Neural cell (in vitro differentiated cells): Measurements from ENCODE around the gene MICB. TPM values are rescaled to one million over a fixed set of nuclear protein-coding genes. Genes with fewer than 3 reads are reported as not detected.

ENCODE experiments used
- H2AFZ ChIP-seq: fragments of 200-600, 300-800 bp; sonication (generic), shearing (Covaris generic); 2 replicates; pipeline ENCODE4 v1.6.0; 2014; ENCODE audit warnings: low read depth, mild to moderate bottlenecking, antibody characterized with exemption, low read length, moderate library complexity
- H3F3A ChIP-seq: fragments of 200-600 bp; shearing (Covaris generic); 2 replicates; pipeline ENCODE4 v1.6.1; 2016; ENCODE audit warnings: mild to moderate bottlenecking, moderate library complexity, mixed read lengths, antibody characterized with exemption, low read length; ENCODE audit not compliant: insufficient read depth, poor library complexity, severe bottlenecking
- H3K27ac ChIP-seq: fragments of 200-600, 300-800 bp; sonication (generic), shearing (Covaris generic); 2 replicates; pipeline ENCODE4 v1.5.1; 2014; ENCODE audit warnings: mild to moderate bottlenecking, low read length, moderate library complexity
- H3K27me3 ChIP-seq: fragments of 300-800, 200-600 bp; sonication (generic), shearing (Covaris generic); 2 replicates; pipeline ENCODE4 v1.6.0; 2014; ENCODE audit warnings: mild to moderate bottlenecking, low read depth, low read length, moderate library complexity; ENCODE audit not compliant: insufficient read depth
- H3K36me3 ChIP-seq: fragments of 300-800, 200-600 bp; sonication (generic), shearing (Covaris generic); 2 replicates; pipeline ENCODE4 v1.5.1; 2014; ENCODE audit warnings: mild to moderate bottlenecking, antibody characterized with exemption, low read length, moderate library complexity; ENCODE audit not compliant: insufficient read depth
- H3K4me2 ChIP-seq: fragments of 300-800, 200-600 bp; sonication (generic), shearing (Covaris generic); 2 replicates; pipeline ENCODE4 v1.6.0; 2014; ENCODE audit warnings: mild to moderate bottlenecking, low read length
- H3K4me3 ChIP-seq: fragments of 300-800, 200-600 bp; sonication (generic), shearing (Covaris generic); 2 replicates; pipeline ENCODE4 v1.5.1; 2014; ENCODE audit warnings: mild to moderate bottlenecking, low read length, moderate library complexity
- H3K79me2 ChIP-seq: fragments of 200-600 bp; shearing (Covaris generic); replicated peaks from 2 replicates; pipeline ENCODE4 v1.6.0; 2014; ENCODE audit warnings: mild to moderate bottlenecking, low read length, moderate library complexity; ENCODE audit not compliant: insufficient read depth
- H3K9ac ChIP-seq: fragments of 300-800, 200-600 bp; sonication (generic), shearing (Covaris generic); 2 replicates; pipeline ENCODE4 v1.6.1; 2016; ENCODE audit warnings: mild to moderate bottlenecking, low read length, mixed read lengths
- H3K9me2 ChIP-seq: fragments of 200-600 bp; shearing (Covaris generic); 2 replicates; pipeline ENCODE4 v1.6.1; 2016; ENCODE audit warnings: mild to moderate bottlenecking, low read length, mixed read lengths; ENCODE audit not compliant: insufficient read depth
- H3K9me3 ChIP-seq: fragments of 200-600, 300-800 bp; sonication (generic), shearing (Covaris generic); 2 replicates; pipeline ENCODE4 v1.6.1; 2016; ENCODE audit warnings: mild to moderate bottlenecking, mixed run types, low read length, moderate library complexity, mixed read lengths
- H4K20me1 ChIP-seq: fragments of 200-600 bp; shearing (Covaris generic); 2 replicates; pipeline ENCODE4 v1.6.1; 2016; ENCODE audit warnings: mild to moderate bottlenecking, mixed run types; ENCODE audit not compliant: insufficient read depth
- CTCF ChIP-seq: fragments of 450-650 bp; IDR thresholded peaks from 2 replicates; pipeline ENCODE4 v1.5.1; 2014; ENCODE audit warnings: antibody characterized with exemption, mild to moderate bottlenecking, moderate library complexity; ENCODE audit not compliant: poor library complexity, severe bottlenecking
- EP300 ChIP-seq: fragments of 450-650 bp; conservative IDR thresholded peaks from 2 replicates; pipeline ENCODE4 v1.6.1; 2014; ENCODE audit warnings: antibody characterized with exemption, mild to moderate bottlenecking, moderate library complexity; ENCODE audit not compliant: poor library complexity, severe bottlenecking
- EZH2 ChIP-seq: fragments of 200-600, 300-800 bp; shearing (Covaris generic), sonication (generic); IDR thresholded peaks from 2 replicates; pipeline ENCODE4 v1.6.1; 2014; ENCODE audit warnings: antibody characterized with exemption, low read length, borderline replicate concordance, mild to moderate bottlenecking; ENCODE audit not compliant: insufficient read depth, poor library complexity, severe bottlenecking
- MXI1 ChIP-seq: fragments of 450-650 bp; conservative IDR thresholded peaks from 2 replicates; pipeline ENCODE4 v1.6.1; 2014; ENCODE audit warnings: antibody characterized with exemption, mild to moderate bottlenecking; ENCODE audit not compliant: poor library complexity, severe bottlenecking
- POLR2AphosphoS5 ChIP-seq: IDR thresholded peaks from 2 replicates; pipeline ENCODE4 v1.6.1; 2012
- RAD21 ChIP-seq: fragments of 450-650 bp; conservative IDR thresholded peaks from 2 replicates; pipeline ENCODE4 v1.6.1; 2014; ENCODE audit warnings: antibody characterized with exemption, mild to moderate bottlenecking, moderate library complexity
- REST ChIP-seq: IDR thresholded peaks from 2 replicates; pipeline ENCODE4 v1.6.1; 2012; ENCODE audit warnings: borderline replicate concordance
- SMC3 ChIP-seq: fragments of 450-650 bp; conservative IDR thresholded peaks from 2 replicates; pipeline ENCODE4 v1.6.1; 2014; ENCODE audit warnings: antibody characterized with exemption, mild to moderate bottlenecking, moderate library complexity; ENCODE audit not compliant: poor library complexity
- TAF1 ChIP-seq: IDR thresholded peaks from 2 replicates; pipeline ENCODE4 v1.6.1; 2012; ENCODE audit warnings: low read depth
- polyA plus RNA-seq: library from polyadenylated mRNA; depleted of rRNA; stranded (reverse); fragments of >200 nt; gene quantifications from 2 replicates; pipeline ENCODE4 v1.2.3, GENCODE V29; 2014

MICB gene
- polyA plus RNA-seq, 1 donor from 2014 or later = not detected

- Histone ChIP-seq H3K79me2 (no peaks in the 10 kb centered on the region), H3K36me3 (no peaks in the 10 kb centered on the region), H3K27me3 (no peaks in the 10 kb centered on the region), H3K27ac (no peak overlapping the region), H3F3A (no peaks in the 10 kb centered on the region), H3K4me2 (no peak overlapping the region), H3K9me2 (no peaks in the 10 kb centered on the region), H3K9ac (no peak overlapping the region), H3K4me3 (no peak overlapping the region), H2AFZ (no peak overlapping the region), H4K20me1 (no peaks in the 10 kb centered on the region), H3K9me3 (no peaks in the 10 kb centered on the region)
- no peak for TF ChIP-seq POLR2AphosphoS5
- no peak for TF ChIP-seq TAF1
- TF ChIP-seq EZH2 = no peak
- no peak for TF ChIP-seq REST
- no peak for TF ChIP-seq CTCF
- no peak for TF ChIP-seq EP300
- no peak for TF ChIP-seq SMC3
- TF ChIP-seq RAD21 = no peak
These were observed 26.2 kb upstream of the MICB start for GRCh38 chr6:31471711-31472110.

- H3K79me2 ChIP-seq = no peaks in the 10 kb centered on the region
- no peaks in the 10 kb centered on the region for H3K27me3 ChIP-seq
- H3K4me2 ChIP-seq = no peak overlapping the region
- no peak overlapping the region for H2AFZ ChIP-seq
- no peak overlapping the region for H3K27ac ChIP-seq
- H3F3A ChIP-seq = no peaks in the 10 kb centered on the region
- TF ChIP-seq SMC3 = no peak
- H3K9me2 ChIP-seq = no peaks in the 10 kb centered on the region
- H3K36me3 ChIP-seq = no peaks in the 10 kb centered on the region
- H3K9ac ChIP-seq = no peak overlapping the region
- H4K20me1 ChIP-seq = no peaks in the 10 kb centered on the region
- no peaks in the 10 kb centered on the region for H3K9me3 ChIP-seq
- no peak overlapping the region for H3K4me3 ChIP-seq
These were observed 25.7 kb upstream of the MICB start for GRCh38 chr6:31472259-31472658.

- H2AFZ ChIP-seq = no peak overlapping the region
- TF ChIP-seq EZH2 (no peak), CTCF (no peak), POLR2AphosphoS5 (no peak), RAD21 (no peak), SMC3 (no peak), MXI1 (no peak), TAF1 (no peak), REST (no peak), EP300 (no peak)
- H3K36me3 ChIP-seq = no peaks in the 10 kb centered on the region
- no peaks in the 10 kb centered on the region for H4K20me1 ChIP-seq
- no peak overlapping the region for H3K27ac ChIP-seq
- H3K9me3 ChIP-seq = no peaks in the 10 kb centered on the region
- H3K9me2 ChIP-seq = no peaks in the 10 kb centered on the region
- no peaks in the 10 kb centered on the region for H3K27me3 ChIP-seq
- H3K79me2 ChIP-seq = no peaks in the 10 kb centered on the region
- H3F3A ChIP-seq = no peaks in the 10 kb centered on the region
- H3K4me2 ChIP-seq = no peak overlapping the region
- H3K9ac ChIP-seq = no peak overlapping the region
- H3K4me3 ChIP-seq = no peak overlapping the region
These were observed 24.7 kb upstream of the MICB start for GRCh38 chr6:31473244-31473643.
